GM18873 (cell line): ENCODE results near the gene DIO3.
"Not testable (repeated sequence)": the region's sequence is repeated elsewhere in the genome, so short reads cannot be mapped to it uniquely, and the experiment has no call there.

Experiments used
- ATAC-seq: cut with Tn5 transposase; IDR thresholded peaks from one replicate; pipeline ENCODE4 v1.9.1; 2021; ENCODE audit warnings: mild to moderate bottlenecking, moderate library complexity, moderate number of reproducible peaks; ENCODE audit not compliant: unreplicated experiment, low FRiP score

Gene DIO3

DNA sequence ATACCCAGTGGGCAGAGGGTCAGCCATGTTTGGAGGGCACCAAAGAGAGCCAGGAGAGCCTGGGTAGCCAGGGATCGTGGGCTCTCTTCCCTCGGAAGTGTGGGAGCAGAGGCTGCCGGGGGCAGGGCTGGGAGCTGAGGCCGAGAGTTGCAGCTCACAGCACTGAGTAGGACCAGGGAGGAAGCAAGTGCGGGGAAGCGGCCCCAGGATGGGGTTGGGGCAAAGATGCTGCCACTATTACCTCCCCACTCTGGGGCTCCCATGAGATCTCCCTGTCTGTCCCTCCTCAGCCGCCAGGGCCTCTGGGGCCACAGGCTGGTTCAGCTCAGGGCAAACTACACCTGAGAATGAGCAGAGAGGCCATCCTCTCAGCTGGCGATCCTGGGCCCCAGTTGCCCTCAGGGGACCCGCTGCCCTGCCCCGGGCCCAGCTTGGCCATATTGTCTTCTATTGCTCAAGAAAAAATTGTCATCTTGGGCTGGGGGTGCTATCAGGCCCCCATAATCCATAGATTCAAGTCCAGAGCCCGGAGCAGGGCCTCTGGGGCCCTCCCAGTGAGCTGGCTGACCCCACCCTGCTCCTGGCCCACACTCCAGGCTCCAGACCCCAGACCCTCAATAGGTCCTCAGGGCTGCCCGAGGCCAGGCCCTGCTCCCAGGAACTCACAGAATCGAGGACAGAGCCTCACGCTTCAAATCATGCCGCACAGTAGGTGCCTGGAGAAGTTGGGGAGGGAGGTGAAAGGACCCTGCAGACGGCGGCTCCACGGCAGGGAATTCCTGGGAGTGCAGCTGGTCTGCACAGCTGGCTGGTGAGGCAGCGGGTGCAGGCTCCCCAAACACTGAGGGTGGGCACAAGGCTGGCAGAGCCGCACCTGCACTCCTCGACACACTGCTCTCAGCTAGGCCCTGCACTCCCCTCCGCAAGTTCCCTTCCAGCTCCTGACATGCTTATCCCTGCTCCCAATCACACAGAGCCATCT, 20.5 kb upstream of the DIO3 start:
- no peak for ATAC-seq

DNA sequence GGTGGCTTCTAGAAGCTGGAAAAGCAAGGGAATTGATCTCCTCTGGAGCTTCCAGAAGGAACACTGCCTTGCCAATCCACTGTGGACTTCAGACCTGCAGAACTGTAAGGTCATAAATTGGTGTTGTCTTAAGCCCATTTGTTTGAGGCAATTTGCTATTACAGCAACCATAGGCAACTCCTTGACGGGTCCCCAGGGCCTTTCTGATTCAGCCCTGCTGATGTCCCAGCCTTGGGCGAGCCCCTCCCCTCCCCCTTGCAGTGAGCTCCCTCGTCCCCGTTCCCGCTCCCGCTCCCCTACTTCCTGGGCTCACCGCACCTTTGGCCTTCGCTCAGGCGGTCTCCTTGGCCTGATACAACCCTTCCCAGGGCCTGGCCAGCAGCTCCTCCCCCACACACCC, 18.9 kb upstream of the DIO3 start:
- ATAC-seq: no peak

DNA sequence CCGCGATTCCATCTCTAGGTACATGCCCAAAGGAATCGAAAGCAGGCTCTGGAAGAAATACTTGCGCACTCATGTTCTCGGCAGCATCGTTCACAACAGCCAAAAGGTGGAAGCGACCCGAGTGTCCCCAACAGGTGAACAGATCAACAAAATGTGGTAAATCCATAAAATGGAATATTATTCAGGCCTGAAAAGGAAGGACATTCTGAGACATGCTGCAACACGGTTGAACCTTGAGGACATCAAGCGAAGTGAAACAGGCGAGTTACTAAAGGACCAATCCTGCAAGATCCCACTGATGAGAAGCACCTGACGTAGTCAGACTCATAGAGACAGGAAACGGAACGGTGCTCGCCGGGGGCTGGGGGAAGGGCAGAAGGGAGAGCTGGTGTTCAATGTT, 17.5 kb upstream of the DIO3 start:
- no peak for ATAC-seq

DNA sequence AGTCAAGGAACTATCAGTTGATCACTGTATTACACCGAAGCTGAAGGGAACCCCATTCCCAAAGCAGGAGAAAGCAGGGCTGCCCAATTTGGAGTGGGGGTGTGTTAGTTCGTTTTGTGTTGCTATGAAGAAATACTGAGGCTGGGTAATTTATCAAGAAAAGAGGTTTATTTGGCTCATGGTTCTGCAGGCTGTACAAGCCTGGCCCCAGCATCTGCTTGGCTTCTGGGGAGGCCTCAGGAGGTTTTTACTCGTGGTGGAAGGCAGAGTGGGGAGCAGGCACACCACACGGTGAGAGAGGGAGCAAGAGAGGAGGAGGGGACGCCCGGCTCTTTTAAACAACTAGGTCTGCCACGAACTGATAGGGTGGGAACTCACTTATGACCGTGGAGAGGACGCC, 16.7 kb upstream of the DIO3 start:
- ATAC-seq: no peak

DNA sequence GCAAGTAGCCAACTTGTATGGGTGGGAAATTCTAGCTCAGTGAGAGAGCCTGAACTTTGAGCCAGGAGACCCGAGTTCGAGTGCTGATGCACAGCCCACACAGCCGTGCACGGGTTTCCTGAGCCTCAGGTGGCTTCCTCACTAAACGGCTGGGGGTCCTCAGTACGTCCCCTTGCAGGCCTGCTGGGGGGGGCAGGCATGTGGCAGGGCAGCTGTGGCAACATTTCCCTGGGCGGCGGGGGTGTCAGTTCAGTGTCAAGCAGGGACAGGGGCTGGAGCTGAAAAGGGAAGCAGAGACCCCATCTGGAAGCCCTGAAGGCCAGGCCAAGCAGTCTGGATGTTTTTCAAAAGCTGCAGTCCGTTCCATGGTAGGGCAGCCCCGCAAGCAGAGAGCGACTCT, 14.6 kb upstream of the DIO3 start:
- no peak for ATAC-seq

DNA sequence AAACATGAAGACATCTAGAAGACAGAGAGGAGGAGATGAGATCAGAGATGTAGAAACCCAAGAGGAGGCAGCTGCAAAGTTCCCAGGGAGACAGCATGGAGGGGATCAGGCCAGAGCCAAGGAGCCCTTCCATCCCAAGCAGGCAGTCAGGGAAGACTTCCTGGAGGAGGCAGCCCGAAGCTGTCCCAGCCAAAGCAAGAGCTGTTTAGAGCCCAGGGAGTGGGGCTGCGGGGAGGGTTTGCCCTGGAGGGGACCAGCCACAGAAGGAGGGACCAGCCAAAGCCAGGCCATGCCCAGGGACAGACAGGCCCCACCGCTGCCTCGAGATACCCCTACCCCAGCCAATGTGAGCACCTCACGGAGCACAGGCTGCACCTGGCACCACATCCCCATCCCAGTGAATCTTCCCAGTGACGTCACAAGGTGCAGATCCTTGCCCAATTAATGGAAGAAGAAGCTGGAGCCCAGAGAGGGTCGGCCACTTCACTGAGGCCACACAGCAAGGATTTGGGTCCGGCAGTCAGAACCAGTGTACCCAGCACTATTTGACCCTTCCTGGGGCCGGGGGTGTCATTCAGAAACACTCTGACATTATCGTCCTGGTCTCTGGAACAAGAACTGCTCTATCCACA, 14.1 kb upstream of the DIO3 start:
- no peak for ATAC-seq

DNA sequence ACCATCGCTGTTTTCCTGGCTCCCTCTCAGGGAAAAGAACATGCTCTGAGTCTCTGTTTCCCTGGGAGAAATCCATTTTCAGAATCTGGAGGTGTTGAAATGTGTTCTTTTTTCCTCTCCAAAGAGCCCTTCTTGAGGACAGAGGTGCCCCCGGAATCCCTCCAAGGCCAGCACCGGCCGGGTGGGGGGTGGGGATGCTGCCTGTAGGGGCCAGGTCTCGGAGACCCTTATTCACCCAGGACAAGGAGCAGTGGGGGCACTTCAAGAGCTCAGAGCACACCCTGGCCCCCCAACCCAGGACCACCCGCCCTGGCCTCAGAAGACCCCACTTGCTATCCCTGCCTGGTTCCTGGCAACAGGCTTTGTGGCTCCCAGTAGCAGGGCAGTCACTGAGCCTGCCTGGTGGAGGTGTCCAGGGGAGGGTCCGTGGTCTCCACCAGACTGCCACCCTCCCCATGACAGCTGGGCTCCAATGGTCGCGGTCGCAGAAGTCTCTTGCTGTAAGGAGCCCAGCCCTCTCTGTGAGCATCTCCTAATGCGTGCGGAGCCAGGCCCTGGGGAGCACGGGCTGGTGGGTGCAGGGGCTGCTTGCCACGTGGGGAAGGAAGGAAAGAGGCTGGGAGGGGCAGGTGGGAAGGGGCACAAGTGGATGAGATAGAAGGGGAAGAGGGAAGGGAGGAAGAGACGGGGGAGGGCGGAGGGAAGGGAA, 13.2 kb upstream of the DIO3 start:
- no peak for ATAC-seq

DNA sequence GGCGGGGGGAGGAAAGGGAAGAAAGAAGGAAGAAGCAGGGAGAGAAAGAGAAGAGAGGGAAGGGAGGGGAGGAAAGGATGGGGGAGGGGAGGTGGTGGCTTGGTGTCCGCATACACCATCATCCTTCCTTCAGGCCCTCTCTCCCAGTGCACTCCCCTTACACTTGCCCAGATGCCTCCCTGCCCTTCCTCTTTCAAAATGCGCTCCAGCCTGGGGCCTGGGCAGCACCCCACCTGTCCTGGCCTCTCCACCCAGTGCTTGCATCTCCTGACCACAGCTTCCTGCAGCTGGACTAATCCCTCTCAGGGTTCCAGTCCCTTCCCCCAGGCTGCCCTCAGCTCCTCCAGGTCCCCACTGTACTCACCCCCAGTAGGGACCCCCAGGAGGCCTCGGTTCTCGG, 12.6 kb upstream of the DIO3 start:
- no peak for ATAC-seq

DNA sequence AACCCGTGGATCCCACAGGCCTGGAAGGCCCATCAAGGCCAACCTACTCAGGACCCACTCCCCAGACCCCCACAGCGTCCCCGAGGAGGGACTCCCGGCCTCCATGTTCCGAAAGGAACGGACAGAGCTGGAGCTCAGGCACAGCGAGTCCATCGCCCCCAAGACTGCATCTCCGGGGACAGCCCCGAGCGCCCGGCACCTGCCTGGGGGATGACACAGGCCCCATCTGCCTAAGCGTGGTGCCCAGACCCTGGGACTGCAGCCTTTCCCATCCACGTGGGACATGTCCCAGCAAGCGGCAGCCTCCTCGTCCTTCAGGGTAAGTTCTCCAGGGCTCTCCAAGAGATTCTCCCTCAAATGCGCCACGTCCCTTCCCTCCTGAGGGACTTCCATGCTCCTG, 12.1 kb upstream of the DIO3 start:
- ATAC-seq: no peak

DNA sequence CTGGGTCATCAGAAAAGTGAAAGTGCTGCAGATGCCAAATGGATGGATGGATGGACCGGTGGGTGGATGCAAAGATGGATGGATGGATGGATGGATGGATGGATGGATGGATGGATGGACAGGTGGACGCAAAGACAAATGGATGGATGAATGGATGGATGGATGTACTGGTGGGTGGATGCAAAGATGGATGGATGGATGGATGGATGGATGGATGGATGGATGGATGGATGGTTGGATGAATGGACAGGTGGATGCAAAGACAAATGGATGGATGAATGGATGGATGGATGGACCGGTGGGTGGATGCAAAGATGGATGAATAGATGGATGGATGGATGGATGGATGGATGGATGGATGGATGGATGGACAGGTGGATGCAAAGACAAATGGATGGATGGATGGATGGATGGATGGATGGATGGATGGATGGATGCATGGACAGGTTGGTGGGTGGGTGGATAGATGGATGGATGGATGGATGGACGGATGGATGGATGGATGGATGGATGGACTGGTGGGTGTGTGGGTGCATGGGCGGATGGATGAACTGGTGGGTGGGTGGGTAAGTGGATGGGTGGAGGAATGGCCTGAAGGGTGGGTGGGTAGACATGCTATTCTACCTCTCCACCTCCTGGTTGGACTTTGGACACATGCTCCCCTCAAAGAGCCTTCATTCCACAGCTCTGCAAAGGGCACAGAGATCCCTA, 10.9 kb upstream of the DIO3 start:
- not testable (repeated sequence) for ATAC-seq

DNA sequence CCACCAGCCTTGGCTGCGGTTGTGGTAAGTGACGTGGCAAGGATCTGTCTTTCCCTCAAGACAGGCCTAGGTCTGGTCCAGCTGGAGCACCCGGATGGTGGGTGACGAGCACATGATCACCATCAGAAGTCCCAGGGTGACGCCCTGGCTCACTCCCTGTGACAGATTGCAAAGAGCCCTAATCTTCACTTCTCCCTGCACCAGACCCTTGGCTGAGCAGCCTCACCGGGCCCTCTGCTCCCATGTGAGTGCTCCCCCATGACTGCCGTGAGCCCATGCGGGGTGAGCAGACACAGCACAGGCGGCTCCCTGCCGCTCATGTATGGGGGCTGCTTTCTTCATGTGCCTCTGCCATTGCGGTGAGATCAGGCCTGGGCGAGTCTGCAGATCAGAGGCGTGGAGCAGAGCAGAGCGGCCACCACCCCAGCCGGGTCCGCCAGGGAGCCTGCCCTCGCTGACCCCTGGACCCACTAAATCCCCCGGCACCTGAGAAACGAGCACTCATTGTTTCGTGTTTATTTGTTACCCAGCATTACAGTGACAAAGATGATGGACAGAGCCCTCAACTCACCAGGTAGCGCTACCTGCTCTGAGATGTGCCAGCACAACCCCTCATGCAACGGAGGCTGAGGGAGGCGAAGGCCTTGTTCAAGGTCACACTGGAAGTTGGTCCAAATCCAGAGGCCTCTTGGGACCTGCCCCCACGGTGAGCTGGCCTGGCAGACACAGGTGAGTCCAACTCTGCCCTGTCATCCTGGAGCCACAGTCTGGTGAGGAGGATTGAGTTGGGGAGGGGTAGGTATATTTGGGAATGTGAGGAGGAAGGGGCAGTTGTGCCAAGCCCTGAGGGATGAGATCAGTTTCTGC, 9.3 kb upstream of the DIO3 start:
- no peak for ATAC-seq

DNA sequence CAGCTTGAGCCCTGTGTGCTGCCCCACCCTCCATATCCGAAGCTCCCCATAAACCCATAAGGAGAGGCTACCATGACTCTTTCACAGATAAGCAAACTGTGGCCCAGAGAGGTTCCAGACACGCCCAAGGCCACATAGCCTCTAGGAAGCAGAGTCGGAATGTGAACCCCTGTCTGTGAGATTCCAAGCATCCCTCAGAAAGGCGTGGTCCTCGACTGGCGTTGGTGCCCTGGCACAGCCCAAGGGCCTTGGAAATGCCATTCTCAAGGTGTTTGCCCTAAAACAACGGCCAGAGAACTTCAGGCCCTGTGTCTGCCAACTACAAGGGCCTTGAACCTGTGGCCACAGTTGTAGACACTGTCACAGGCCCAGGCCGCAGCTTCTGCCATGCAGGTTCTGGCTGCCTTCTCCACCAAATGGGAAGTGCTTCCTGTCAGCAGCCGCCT, 8.5 kb upstream of the DIO3 start:
- no peak for ATAC-seq

DNA sequence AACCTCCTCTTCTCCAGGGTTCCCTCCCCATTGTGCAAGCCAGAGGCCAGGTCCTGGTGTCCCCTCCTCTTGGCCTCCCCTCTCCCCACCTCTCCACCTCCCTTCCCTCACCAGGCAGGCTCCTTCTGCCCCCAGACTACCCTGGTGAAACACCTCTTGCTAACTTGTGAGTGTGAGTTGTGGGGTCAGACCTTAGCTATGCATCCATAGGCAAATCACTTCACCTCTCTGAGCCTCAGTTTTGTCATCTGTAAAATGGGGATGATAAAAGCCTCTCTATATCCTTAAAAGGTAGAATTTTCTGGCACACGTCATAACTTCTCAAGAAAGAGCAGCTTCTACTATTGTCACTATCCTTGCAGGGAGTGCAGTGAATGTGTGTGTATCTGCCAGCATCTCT, 7.9 kb upstream of the DIO3 start:
- ATAC-seq: no peak

DNA sequence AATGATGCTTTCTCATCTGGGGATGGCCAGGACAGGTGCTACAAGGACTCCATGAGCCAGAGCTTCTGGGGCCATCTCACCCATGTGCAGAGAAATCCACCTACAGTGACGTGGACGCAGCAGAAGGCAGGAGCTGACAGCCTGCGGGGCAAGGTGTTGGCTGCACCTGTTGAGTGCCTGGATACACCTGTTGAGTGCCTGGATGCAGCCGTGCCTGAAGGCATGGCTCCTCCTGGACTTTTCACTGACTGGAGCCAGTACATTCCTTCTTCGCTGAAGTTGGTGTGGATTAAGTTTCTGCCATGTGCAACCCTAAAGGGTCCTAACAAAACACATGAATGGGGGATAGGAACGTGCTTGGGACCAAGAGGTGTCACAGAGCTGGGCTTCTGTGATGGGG, 7.4 kb upstream of the DIO3 start:
- no peak for ATAC-seq

DNA sequence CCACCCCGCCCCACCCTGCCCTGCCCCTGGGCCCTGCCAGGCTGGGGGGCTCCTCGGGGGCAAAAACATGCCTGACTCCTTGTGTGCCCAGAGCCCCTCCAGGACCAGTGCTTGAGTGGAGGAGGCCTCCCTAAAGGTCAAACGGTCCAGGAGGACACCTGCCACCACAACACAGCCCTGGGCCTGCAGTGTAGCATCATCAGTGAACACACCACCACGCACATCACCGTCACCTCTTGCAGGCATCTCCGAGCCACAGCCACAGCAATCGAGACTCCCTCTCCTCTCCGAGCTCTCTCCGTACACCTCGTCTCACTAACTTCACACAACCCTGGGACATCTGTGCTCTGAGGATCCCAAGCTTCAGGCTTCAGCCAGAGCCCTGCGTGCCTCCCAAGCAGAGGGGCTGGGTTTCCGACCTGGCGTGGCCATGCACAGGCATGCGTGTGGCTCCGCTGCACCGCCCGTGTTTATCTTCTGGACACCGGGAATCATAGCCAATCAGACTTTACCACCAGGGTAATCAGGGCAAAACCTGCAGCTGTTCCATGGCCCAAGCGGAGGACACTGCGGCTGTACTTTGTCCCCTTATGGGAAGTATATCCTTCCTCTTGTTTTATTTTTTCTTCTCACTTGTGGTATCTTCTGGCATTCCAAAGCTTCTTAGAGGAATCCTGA, 6.2 kb upstream of the DIO3 start:
- ATAC-seq: no peak

DNA sequence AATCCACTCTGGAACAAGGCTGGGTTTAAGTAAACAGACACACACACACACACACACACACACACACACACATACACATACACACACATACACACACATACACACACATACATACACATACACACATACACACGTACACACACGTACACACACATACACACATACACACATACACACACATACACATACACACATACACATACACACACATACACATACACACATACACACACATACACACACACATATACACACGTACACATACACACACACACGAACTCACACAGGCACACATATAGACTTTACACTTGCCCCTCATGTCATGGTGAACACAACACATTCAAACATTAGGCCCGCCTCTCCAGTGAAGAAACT, 5.6 kb upstream of the DIO3 start:
- ATAC-seq: not testable (repeated sequence)

DNA sequence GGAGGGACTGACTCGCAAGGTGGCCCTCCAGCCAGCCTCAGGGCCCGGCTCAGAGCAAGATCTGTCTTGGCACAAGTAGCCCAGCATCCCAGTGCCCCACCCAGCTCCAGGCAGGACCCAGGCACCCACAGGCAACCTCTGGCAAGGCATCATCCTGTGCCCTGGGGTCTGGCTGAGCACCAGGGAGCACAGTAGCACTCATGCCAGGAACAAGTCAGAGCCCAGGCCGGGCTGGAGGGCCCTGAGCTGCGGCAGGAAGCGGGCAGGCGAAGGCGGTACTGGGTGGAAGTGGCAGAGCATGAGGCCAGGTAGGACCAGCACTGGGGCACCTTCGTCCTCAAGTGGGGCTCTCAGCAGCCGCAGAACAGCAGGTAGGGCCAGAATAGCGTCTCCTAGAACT, 5.2 kb upstream of the DIO3 start:
- no peak for ATAC-seq

DNA sequence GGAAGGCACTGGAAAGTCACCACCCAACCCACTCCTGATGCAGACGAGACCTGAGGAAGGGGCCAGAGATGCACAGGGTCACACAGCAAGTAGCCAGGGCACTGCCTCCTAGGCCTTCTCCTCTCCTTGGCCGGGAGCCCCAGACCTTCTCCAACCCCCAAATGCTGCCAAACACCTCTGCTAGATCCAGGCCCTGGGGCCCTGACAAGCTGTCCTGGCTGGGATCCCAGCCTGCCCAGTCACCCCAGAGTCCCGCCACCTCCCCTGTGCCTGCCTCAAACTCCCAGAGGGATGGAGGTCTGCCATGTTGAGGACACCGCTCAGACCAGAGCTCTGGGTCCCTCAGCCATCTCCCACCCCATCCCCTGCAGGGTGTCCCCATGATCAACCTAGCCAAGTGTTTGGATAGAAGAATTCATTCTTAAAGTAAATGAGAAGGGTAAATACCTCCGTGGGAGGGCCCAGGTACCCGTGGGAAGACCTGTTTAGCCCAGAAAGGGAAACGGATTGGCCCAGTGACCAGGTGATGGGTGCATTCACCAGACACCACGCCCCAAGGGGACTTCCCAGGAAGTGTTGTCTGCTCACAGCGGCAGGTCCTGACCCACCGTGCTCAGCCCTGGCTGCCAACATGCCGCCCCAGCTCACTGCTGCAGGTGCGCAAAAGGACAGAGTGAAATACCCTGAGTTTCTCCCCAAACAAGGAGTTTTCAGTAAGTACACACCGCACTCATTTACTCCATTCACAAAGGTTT, 4.6 kb upstream of the DIO3 start:
- ATAC-seq: no peak

DNA sequence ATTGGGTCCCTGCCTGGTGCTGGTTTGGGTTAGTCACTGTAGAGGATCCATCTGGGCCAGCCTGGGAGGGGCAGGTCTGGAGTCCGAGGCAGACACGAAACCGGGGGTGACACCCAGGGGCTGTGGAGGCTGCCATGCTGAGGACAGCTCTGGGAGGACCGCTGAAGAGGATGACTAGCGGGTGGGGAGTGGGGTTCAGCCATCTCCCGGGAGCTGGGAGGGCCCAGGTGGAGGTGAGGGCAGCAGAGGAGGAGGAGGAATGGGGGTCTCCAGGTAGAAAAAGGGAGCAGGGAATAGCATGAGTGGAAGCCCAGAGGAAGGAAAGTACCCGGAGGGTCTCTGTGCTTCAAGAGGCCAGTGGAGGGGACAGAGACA, 4.0 kb upstream of the DIO3 start:
- ATAC-seq: no peak
